Stimulated activated CD8-positive, alpha-beta memory T cell treated with anti-CD3 and anti-CD28 coated beads, Interleukin-7, amount 100 ng/mL, for 1 hour (primary cell): Measurements from ENCODE around the gene UBXN6.
A peak's percentile ranks its signal among the peaks of the same experiment; 100 is the strongest.

Experiments used
- DNase-seq, 2 donors: peaks; one replicate each; pipeline ENCODE4 v3.0.0-alpha.2; 2020; ENCODE audit warnings: low read depth in 2 of 2

UBXN6 gene

GRCh38 chr19:4457654-4458395 is at the start of gene UBXN6:
Gene UBXN6 (minus strand): TSS chr19:4457794. CDS start chr19:4457697, 97 bp downstream.
- DNase-seq = peak; percentile 90 to 93

- no peak for DNase-seq
Observed at GRCh38 chr19:4507150-4507452, 49.5 kb upstream of the UBXN6 start.

- DNase-seq = no peak
Observed at GRCh38 chr19:4506449-4507149, 49.0 kb upstream of the UBXN6 start.

- no peak for DNase-seq
Observed at GRCh38 chr19:4505570-4506448, 48.2 kb upstream of the UBXN6 start.

- no peak for DNase-seq
Observed at GRCh38 chr19:4504891-4505569, 47.4 kb upstream of the UBXN6 start.

GRCh38 chr19:4504297-4504701 is 46.7 kb upstream of the UBXN6 start:
- no peak for DNase-seq

- DNase-seq = no peak
Observed at GRCh38 chr19:4503825-4504170, 46.2 kb upstream of the UBXN6 start.

- no peak for DNase-seq
Observed at GRCh38 chr19:4503132-4503824, 45.7 kb upstream of the UBXN6 start.

GRCh38 chr19:4502282-4503131 is 44.9 kb upstream of the UBXN6 start:
- no peak for DNase-seq

- no peak for DNase-seq
Observed at GRCh38 chr19:4501691-4502090, 44.1 kb upstream of the UBXN6 start.

GRCh38 chr19:4500841-4501591 is 43.4 kb upstream of the UBXN6 start:
- no peak for DNase-seq

GRCh38 chr19:4499855-4500254 is 42.3 kb upstream of the UBXN6 start:
- no peak for DNase-seq

- no peak for DNase-seq
Observed at GRCh38 chr19:4499318-4499717, 41.7 kb upstream of the UBXN6 start.

GRCh38 chr19:4498694-4499093 is 41.1 kb upstream of the UBXN6 start:
- DNase-seq = no peak

GRCh38 chr19:4497770-4498389 is 40.3 kb upstream of the UBXN6 start:
- no peak for DNase-seq

GRCh38 chr19:4496304-4496703 is 38.7 kb upstream of the UBXN6 start:
- DNase-seq = no peak

GRCh38 chr19:4495471-4495870 is 37.9 kb upstream of the UBXN6 start:
- DNase-seq = no peak

- DNase-seq = no peak
Observed at GRCh38 chr19:4494691-4495064, 37.1 kb upstream of the UBXN6 start.

- DNase-seq = no peak
Observed at GRCh38 chr19:4493929-4494690, 36.5 kb upstream of the UBXN6 start.
